ENCODE measurements around the gene ZSCAN16.

GRCh38 chr6:28078836-28079235 lies 45.6 kb upstream of the ZSCAN16 start:
- TF ChIP-seq REST (IDR thresholded peaks at IDR 0.05; ENCODE audit: insufficient replicate concordance, low read depth), result no peak
- no peak for TF ChIP-seq CTCF (IDR thresholded peaks at IDR 0.05; ENCODE audit: insufficient read depth, low read length)
